Measurements from ENCODE around the gene ARHGAP1. TPM values are rescaled to one million over a fixed set of nuclear protein-coding genes. Genes with fewer than 3 reads are reported as not detected.
"Not testable (repeated sequence)": the region's sequence is repeated elsewhere in the genome, so short reads cannot be mapped to it uniquely, and the experiment has no call there.

Gene ARHGAP1
- polyA plus RNA-seq, 3 donors from 2014 or later: 38.6 to 104 (median 60.4) TPM

DNA sequence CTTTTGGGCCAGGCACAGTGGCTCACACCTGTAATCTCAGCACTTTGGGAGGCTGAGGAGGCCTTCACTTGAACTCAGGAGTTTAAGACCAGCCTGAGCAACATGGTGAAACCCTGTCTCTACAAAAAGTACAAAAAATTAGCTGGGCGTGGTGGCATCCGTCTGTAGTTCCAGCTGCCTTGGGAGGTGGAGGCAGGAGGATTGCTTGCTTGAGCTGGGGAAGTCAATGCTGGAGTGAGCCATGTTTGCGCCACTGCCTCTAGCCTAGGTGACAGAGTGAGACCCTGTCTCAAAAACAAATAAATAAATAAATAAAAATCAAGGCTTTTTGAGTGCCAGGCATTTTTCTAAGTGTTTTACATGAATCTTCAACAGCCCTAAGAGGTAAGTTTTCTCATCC, 29.9 kb downstream of the ARHGAP1 start:
- H3K36me3 Mint-ChIP-seq: peaks cover 22 to 46% (median 27%) of the 10 kb centered on the region in 3 donors
- DNase-seq, H3K9me3 Mint-ChIP-seq: not testable (repeated sequence)
- H3K27me3 Mint-ChIP-seq (ENCODE audit: low read depth in 3 of 3): peaks cover 3 to 12% (median 7%) of the 10 kb centered on the region in 3 donors
- H3K27ac Mint-ChIP-seq: peak overlapping the region; percentile 88 to 99 (median 94)
- peak overlapping the region in 4 of 5 donors; percentile 77 to 97 (median 84) for H3K4me3 Mint-ChIP-seq
- peaks cover 59 to 65% of the 10 kb centered on the region in 2 donors for H3K4me1 Mint-ChIP-seq

- Mint-ChIP-seq H3K27ac (peak overlapping the region; percentile 88 to 99 (median 94)), H3K4me3 (peak overlapping the region; percentile 55 to 73 (median 60)), H3K4me1 (peaks cover 51 to 57% of the 10 kb centered on the region in 2 donors), H3K27me3 (ENCODE audit: low read depth in 3 of 3) (peaks cover 1 to 12% (median 7%) of the 10 kb centered on the region in 3 donors), H3K9me3 (no peaks in the 10 kb centered on the region), H3K36me3 (peaks cover 24 to 48% (median 29%) of the 10 kb centered on the region in 3 donors)
- no peak for DNase-seq
These were observed 30.7 kb downstream of the ARHGAP1 start for GRCh38 chr11:46669711-46670139.

GRCh38 chr11:46668480-46669085, 31.8 kb downstream of the ARHGAP1 start:
- Mint-ChIP-seq H3K36me3 (peaks cover 26 to 55% (median 35%) of the 10 kb centered on the region in 3 donors), H3K4me1 (peaks cover 42 to 46% of the 10 kb centered on the region in 2 donors), H3K9me3 (no peaks in the 10 kb centered on the region), H3K4me3 (peak overlapping the region in 1 of 5 donors; percentile 29), H3K27ac (peak overlapping the region; percentile 19 to 94 (median 87)), H3K27me3 (ENCODE audit: low read depth in 3 of 3) (peaks cover 1 to 12% (median 7%) of the 10 kb centered on the region in 3 donors)
- DNase-seq: no peak

GRCh38 chr11:46667043-46667481, 33.4 kb downstream of the ARHGAP1 start:
- no peaks in the 10 kb centered on the region for H3K9me3 Mint-ChIP-seq
- H3K27me3 Mint-ChIP-seq (ENCODE audit: low read depth in 3 of 3): peaks cover 0 to 8% (median 7%) of the 10 kb centered on the region in 3 donors
- DNase-seq: no peak
- H3K4me3 Mint-ChIP-seq: no peak overlapping the region
- peaks cover 25 to 60% (median 40%) of the 10 kb centered on the region in 3 donors for H3K36me3 Mint-ChIP-seq
- H3K4me1 Mint-ChIP-seq: peaks cover 27 to 30% of the 10 kb centered on the region in 2 donors
- peak overlapping the region; percentile 18 to 70 (median 52) for H3K27ac Mint-ChIP-seq

GRCh38 chr11:46666516-46666915, 33.9 kb downstream of the ARHGAP1 start:
- no peak for DNase-seq
- H3K27me3 Mint-ChIP-seq (ENCODE audit: low read depth in 3 of 3): peaks cover 0 to 8% (median 7%) of the 10 kb centered on the region in 3 donors
- H3K9me3 Mint-ChIP-seq: no peaks in the 10 kb centered on the region
- H3K4me3 Mint-ChIP-seq: no peak overlapping the region
- peaks cover 25 to 59% (median 40%) of the 10 kb centered on the region in 3 donors for H3K36me3 Mint-ChIP-seq
- H3K4me1 Mint-ChIP-seq: peaks cover 21 to 25% of the 10 kb centered on the region in 2 donors
- H3K27ac Mint-ChIP-seq: peak overlapping the region in 4 of 6 donors; percentile 29 to 66 (median 48)

- peaks cover 10 to 14% of the 10 kb centered on the region in 2 donors for H3K4me1 Mint-ChIP-seq
- peaks cover 0 to 3% (median 2%) of the 10 kb centered on the region in 3 donors for H3K27me3 Mint-ChIP-seq (ENCODE audit: low read depth in 3 of 3)
- H3K4me3 Mint-ChIP-seq: no peak overlapping the region
- no peak overlapping the region for H3K27ac Mint-ChIP-seq
- no peaks in the 10 kb centered on the region for H3K9me3 Mint-ChIP-seq
- peaks cover 25 to 56% (median 35%) of the 10 kb centered on the region in 3 donors for H3K36me3 Mint-ChIP-seq
- no peak for DNase-seq
These were observed 35.1 kb downstream of the ARHGAP1 start for GRCh38 chr11:46665356-46665755.

DNA sequence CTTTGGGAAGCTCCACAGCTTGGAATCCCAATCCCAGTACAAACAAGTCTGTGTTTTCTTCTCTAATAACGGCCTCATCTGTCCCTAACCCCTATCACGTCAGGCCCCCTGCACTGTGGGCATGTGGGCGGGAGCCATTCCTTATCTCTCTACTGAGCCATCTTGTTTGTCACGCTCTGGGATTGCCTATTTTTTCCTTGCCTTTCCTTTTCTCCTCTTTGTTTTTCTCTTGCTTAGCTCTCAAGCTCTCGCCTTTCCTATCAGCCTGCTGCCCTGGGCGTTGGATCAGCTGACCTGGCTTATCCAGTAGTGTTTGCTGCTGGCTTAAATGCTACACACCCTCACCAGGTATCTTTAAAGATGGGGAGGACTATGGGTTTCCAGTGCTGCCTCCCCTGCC, 35.8 kb downstream of the ARHGAP1 start:
- no peak for DNase-seq
- H3K27ac Mint-ChIP-seq: peak overlapping the region in 1 of 6 donors; percentile 16
- no peaks in the 10 kb centered on the region for H3K9me3 Mint-ChIP-seq
- peaks cover 28 to 59% (median 39%) of the 10 kb centered on the region in 3 donors for H3K36me3 Mint-ChIP-seq
- no peak overlapping the region for H3K4me3 Mint-ChIP-seq
- H3K27me3 Mint-ChIP-seq (ENCODE audit: low read depth in 3 of 3): peaks cover 0 to 3% (median 2%) of the 10 kb centered on the region in 3 donors
- peaks cover 4 to 9% of the 10 kb centered on the region in 2 donors for H3K4me1 Mint-ChIP-seq

- no peak overlapping the region for H3K4me3 Mint-ChIP-seq
- H3K27ac Mint-ChIP-seq: peak overlapping the region in 2 of 6 donors; percentile 30 to 31
- peaks cover 31 to 62% (median 40%) of the 10 kb centered on the region in 3 donors for H3K36me3 Mint-ChIP-seq
- H3K27me3 Mint-ChIP-seq (ENCODE audit: low read depth in 3 of 3): peaks cover 0 to 3% (median 0%) of the 10 kb centered on the region in 3 donors
- no peak for DNase-seq
- H3K9me3 Mint-ChIP-seq: no peaks in the 10 kb centered on the region
- H3K4me1 Mint-ChIP-seq: no peaks in the 10 kb centered on the region
These were observed 37.0 kb downstream of the ARHGAP1 start for GRCh38 chr11:46663277-46663940.

GRCh38 chr11:46662366-46662765, 38.1 kb downstream of the ARHGAP1 start:
- H3K36me3 Mint-ChIP-seq: peaks cover 35 to 61% (median 40%) of the 10 kb centered on the region in 3 donors
- H3K27me3 Mint-ChIP-seq (ENCODE audit: low read depth in 3 of 3): peaks cover 0 to 3% (median 0%) of the 10 kb centered on the region in 3 donors
- H3K27ac Mint-ChIP-seq: no peak overlapping the region
- H3K9me3 Mint-ChIP-seq: no peaks in the 10 kb centered on the region
- H3K4me3 Mint-ChIP-seq: no peak overlapping the region
- H3K4me1 Mint-ChIP-seq: no peaks in the 10 kb centered on the region
- no peak for DNase-seq

DNA sequence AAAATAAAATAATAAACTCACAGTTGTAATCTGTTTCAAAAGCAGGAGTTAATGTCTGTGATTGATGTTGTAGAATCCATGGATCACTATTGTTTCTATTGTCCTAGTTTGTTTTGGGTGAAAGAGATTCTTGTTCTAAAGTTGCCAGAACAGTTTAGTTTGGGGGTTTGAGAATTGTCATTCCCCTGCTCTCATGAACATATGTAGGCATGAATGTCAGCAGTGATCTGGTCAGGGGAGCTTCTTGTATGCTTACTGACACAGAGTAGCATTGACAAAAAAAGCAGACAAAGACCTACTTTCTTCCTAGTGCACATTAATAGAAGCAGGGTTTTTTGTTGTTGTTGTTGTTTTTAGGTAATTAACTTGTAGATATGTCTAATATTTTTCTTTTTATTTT, 38.6 kb downstream of the ARHGAP1 start:
- Mint-ChIP-seq H3K27me3 (ENCODE audit: low read depth in 3 of 3) (peaks cover 0 to 2% (median 0%) of the 10 kb centered on the region in 3 donors), H3K36me3 (peaks cover 37 to 60% (median 39%) of the 10 kb centered on the region in 3 donors), H3K9me3 (no peaks in the 10 kb centered on the region), H3K4me3 (no peak overlapping the region), H3K4me1 (no peaks in the 10 kb centered on the region), H3K27ac (no peak overlapping the region)
- no peak for DNase-seq

DNA sequence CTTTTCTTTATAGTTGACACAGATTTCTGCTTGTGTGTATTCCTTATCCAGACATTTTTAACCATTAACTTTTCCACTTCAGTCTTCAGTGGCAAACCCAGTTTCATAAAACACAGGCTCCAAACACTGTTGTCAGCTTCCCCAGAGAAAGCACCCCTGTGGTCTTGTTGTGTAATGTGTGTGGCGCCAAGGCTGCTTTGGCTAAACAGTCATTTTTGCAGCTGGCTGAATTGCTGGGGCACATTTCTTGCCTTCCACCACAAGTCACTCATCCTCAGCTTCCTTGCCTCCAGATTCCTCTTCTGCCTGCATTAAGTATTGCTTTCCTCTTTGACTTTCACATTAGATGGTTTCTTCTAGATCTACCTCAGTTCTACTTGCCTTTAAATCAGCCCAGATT, 40.5 kb downstream of the ARHGAP1 start:
- H3K4me1 Mint-ChIP-seq: no peaks in the 10 kb centered on the region
- peak overlapping the region in 1 of 6 donors; percentile 39 for H3K27ac Mint-ChIP-seq
- no peak for DNase-seq
- no peak overlapping the region for H3K4me3 Mint-ChIP-seq
- peaks cover 31 to 61% (median 37%) of the 10 kb centered on the region in 3 donors for H3K36me3 Mint-ChIP-seq
- no peaks in the 10 kb centered on the region for H3K9me3 Mint-ChIP-seq
- H3K27me3 Mint-ChIP-seq (ENCODE audit: low read depth in 3 of 3): peaks cover 0 to 2% (median 0%) of the 10 kb centered on the region in 3 donors

- H3K27ac Mint-ChIP-seq: no peak overlapping the region
- no peaks in the 10 kb centered on the region for H3K9me3 Mint-ChIP-seq
- DNase-seq: no peak
- H3K36me3 Mint-ChIP-seq: peaks cover 27 to 53% (median 28%) of the 10 kb centered on the region in 3 donors
- peaks cover 0 to 2% (median 0%) of the 10 kb centered on the region in 3 donors for H3K27me3 Mint-ChIP-seq (ENCODE audit: low read depth in 3 of 3)
- no peak overlapping the region for H3K4me3 Mint-ChIP-seq
- no peaks in the 10 kb centered on the region for H3K4me1 Mint-ChIP-seq
These were observed 42.2 kb downstream of the ARHGAP1 start for GRCh38 chr11:46658259-46658658.

GRCh38 chr11:46657186-46657585, 43.2 kb downstream of the ARHGAP1 start:
- no peak for DNase-seq

GRCh38 chr11:46655631-46656030, 44.8 kb downstream of the ARHGAP1 start:
- peaks cover 26 to 48% (median 34%) of the 10 kb centered on the region in 3 donors for H3K36me3 Mint-ChIP-seq
- H3K4me1 Mint-ChIP-seq: no peaks in the 10 kb centered on the region
- H3K9me3 Mint-ChIP-seq: no peaks in the 10 kb centered on the region
- peaks cover 0 to 2% (median 0%) of the 10 kb centered on the region in 3 donors for H3K27me3 Mint-ChIP-seq (ENCODE audit: low read depth in 3 of 3)
- no peak overlapping the region for H3K4me3 Mint-ChIP-seq
- H3K27ac Mint-ChIP-seq: peak overlapping the region in 1 of 6 donors; percentile 23
- no peak for DNase-seq

More at GRCh38 chr11:46657186-46657585, 43.2 kb downstream of the ARHGAP1 start:
- Mint-ChIP-seq H3K9me3 (no peaks in the 10 kb centered on the region), H3K27me3 (ENCODE audit: low read depth in 3 of 3) (peaks cover 0 to 2% (median 0%) of the 10 kb centered on the region in 3 donors), H3K36me3 (peaks cover 20 to 45% (median 25%) of the 10 kb centered on the region in 3 donors), H3K27ac (peak overlapping the region in 1 of 6 donors; percentile 5), H3K4me3 (no peak overlapping the region), H3K4me1 (no peaks in the 10 kb centered on the region)
